CD14-positive monocyte (primary cell): Measurements from ENCODE around the gene CD93. TPM values are rescaled to one million over a fixed set of nuclear protein-coding genes. Genes with fewer than 3 reads are reported as not detected.

Experiments used
- DNase-seq, 3 donors: peaks; one replicate each; pipeline ENCODE4 v3.0.0-alpha.2; 2011 to 2022
- H2AFZ ChIP-seq: 2 replicates; pipeline ENCODE4 v1.6.0; 2012; ENCODE audit warnings: mild to moderate bottlenecking, low read depth, low read length, inconsistent platforms; ENCODE audit not compliant: insufficient read depth, poor library complexity, severe bottlenecking
- H3K27ac ChIP-seq, 2 donors: 1 replicate in 1 of 2; 2 replicates in 1 of 2; pipeline ENCODE4 v1.5.1; 2012 to 2013; ENCODE audit warnings: low read length in 2 of 2, control low read depth in 1 of 2, inconsistent platforms in 1 of 2, low read depth in 1 of 2, mild to moderate bottlenecking in 1 of 2
- H3K27me3 ChIP-seq, 2 donors: one replicate each; pipeline versions ENCODE4 v1.6.0 to v1.6.1; 2011 to 2013; ENCODE audit warnings: low read length in 2 of 2; ENCODE audit not compliant: control insufficient read depth in 2 of 2, insufficient read depth in 2 of 2
- H3K36me3 ChIP-seq, 2 donors: replicated peaks in 1 of 2; 1 replicate in 1 of 2; 2 replicates in 1 of 2; pipeline versions ENCODE4 v1.5.1 to v1.6.1; 2012 to 2013; ENCODE audit warnings: low read length in 2 of 2, control low read depth in 1 of 2, inconsistent platforms in 1 of 2, mild to moderate bottlenecking in 1 of 2; ENCODE audit not compliant: insufficient read depth in 2 of 2, control insufficient read depth in 1 of 2
- H3K4me1 ChIP-seq, 2 donors: 1 replicate in 1 of 2; 2 replicates in 1 of 2; pipeline versions ENCODE4 v1.5.1 to v1.6.1; 2012 to 2013; ENCODE audit warnings: low read length in 2 of 2, control low read depth in 1 of 2, inconsistent platforms in 1 of 2, mild to moderate bottlenecking in 1 of 2, moderate library complexity in 1 of 2; ENCODE audit not compliant: insufficient read depth in 2 of 2, control insufficient read depth in 1 of 2
- H3K4me2 ChIP-seq: replicated peaks from 2 replicates; pipeline ENCODE3; 2012; ENCODE audit warnings: low read length, moderate library complexity, mild to moderate bottlenecking; ENCODE audit not compliant: poor library complexity, severe bottlenecking; ENCODE audit errors: extremely low read depth
- H3K4me3 ChIP-seq, 3 experiments: fragments of 200-600 bp in 1 of 3; sonication (generic) in 1 of 3; replicated peaks in 1 of 3; 1 replicate in 2 of 3; 2 replicates in 1 of 3; pipeline ENCODE4 v1.5.1; 2011 to 2013; ENCODE audit warnings: low read length in 3 of 3, mild to moderate bottlenecking in 3 of 3, control low read depth in 2 of 3, low read depth in 2 of 3, inconsistent platforms in 1 of 3, moderate library complexity in 1 of 3
- H3K79me2 ChIP-seq: 2 replicates; pipeline ENCODE4 v1.6.0; 2012; ENCODE audit warnings: mild to moderate bottlenecking, control low read depth, inconsistent platforms, low read length, moderate library complexity; ENCODE audit not compliant: insufficient read depth
- H3K9ac ChIP-seq: 2 replicates; pipeline ENCODE4 v1.6.0; 2017; ENCODE audit warnings: low read length, mild to moderate bottlenecking; ENCODE audit not compliant: insufficient read depth, poor library complexity, severe bottlenecking
- H3K9me3 ChIP-seq, 2 donors: replicated peaks in 1 of 2; 1 replicate in 1 of 2; 2 replicates in 1 of 2; pipeline versions ENCODE4 v1.5.1 to v1.6.1; 2012 to 2013; ENCODE audit warnings: low read length in 2 of 2, control low read depth in 1 of 2; ENCODE audit not compliant: control insufficient read depth in 1 of 2, insufficient read depth in 1 of 2
- H4K20me1 ChIP-seq: 2 replicates; pipeline ENCODE4 v1.6.0; 2012; ENCODE audit warnings: mild to moderate bottlenecking, low read length, control low read depth, moderate library complexity; ENCODE audit not compliant: insufficient read depth
- H3K27ac Mint-ChIP-seq, 7 donors: one replicate each; pipeline ENCODE4 v1.8.0; 2020; ENCODE audit warnings: mild to moderate bottlenecking in 7 of 7, mixed read lengths in 7 of 7, moderate library complexity in 6 of 7, inconsistent platforms in 2 of 7
- H3K27me3 Mint-ChIP-seq, 3 donors: one replicate each; pipeline ENCODE4 v1.8.0; 2021 to 2022; ENCODE audit warnings: low read depth in 3 of 3, mild to moderate bottlenecking in 3 of 3, mixed read lengths in 3 of 3, moderate library complexity in 3 of 3, inconsistent platforms in 1 of 3
- H3K36me3 Mint-ChIP-seq, 2 donors: one replicate each; pipeline ENCODE4 v1.8.0; 2020; ENCODE audit warnings: mixed read lengths in 2 of 2, inconsistent platforms in 1 of 2, mild to moderate bottlenecking in 1 of 2
- H3K4me1 Mint-ChIP-seq: one replicate; pipeline ENCODE4 v1.8.0; 2020; ENCODE audit warnings: mild to moderate bottlenecking, mixed read lengths
- H3K4me3 Mint-ChIP-seq, 2 donors: one replicate each; pipeline ENCODE4 v1.8.0; 2020; ENCODE audit warnings: mild to moderate bottlenecking in 2 of 2, mixed read lengths in 2 of 2, moderate library complexity in 1 of 2
- H3K9me3 Mint-ChIP-seq, 7 donors: one replicate each; pipeline ENCODE4 v1.8.0; 2020 to 2022; ENCODE audit warnings: mixed read lengths in 7 of 7, mild to moderate bottlenecking in 6 of 7, moderate library complexity in 6 of 7, inconsistent platforms in 2 of 7
- WGBS: methylation state at CpG from one replicate; pipeline ENCODE4 v1.1.5; 2013; ENCODE audit warnings: missing lambda C conversion rate; ENCODE audit not compliant: insufficient coverage; 5-methylcytosine and 5-hydroxymethylcytosine counted together
- intact Hi-C, 2 donors: fragments of 100-400 bp; cut with micrococcal nuclease; formaldehyde crosslinking; loops; one replicate each; pipeline versions ENCODE4 v1.15.0 to v1.15.1; 2023
- polyA plus RNA-seq, 3 donors: library from polyadenylated mRNA; depleted of rRNA in 1 of 3; unstranded in 2 of 3; stranded (reverse) in 1 of 3; fragments of 300-500 nt in 2 of 3; fragments of >200 nt in 1 of 3; fragmentation: Illumina TruSeq in 2 of 3; gene quantifications; 1 replicate in 2 of 3; 2 replicates in 1 of 3; pipeline ENCODE4 v1.2.3, GENCODE V29; 2012 to 2021
- TF ChIP-seq, protein P1 (sequence below): fragments of 200-600 bp; IDR thresholded peaks from one replicate; pipeline ENCODE4 v1.8.0; 2022; ENCODE audit warnings: antibody characterized with exemption, mild to moderate bottlenecking

CD93 gene
- polyA plus RNA-seq, 3 donors = 26.0 to 170 (median 48.9) TPM

DNA sequence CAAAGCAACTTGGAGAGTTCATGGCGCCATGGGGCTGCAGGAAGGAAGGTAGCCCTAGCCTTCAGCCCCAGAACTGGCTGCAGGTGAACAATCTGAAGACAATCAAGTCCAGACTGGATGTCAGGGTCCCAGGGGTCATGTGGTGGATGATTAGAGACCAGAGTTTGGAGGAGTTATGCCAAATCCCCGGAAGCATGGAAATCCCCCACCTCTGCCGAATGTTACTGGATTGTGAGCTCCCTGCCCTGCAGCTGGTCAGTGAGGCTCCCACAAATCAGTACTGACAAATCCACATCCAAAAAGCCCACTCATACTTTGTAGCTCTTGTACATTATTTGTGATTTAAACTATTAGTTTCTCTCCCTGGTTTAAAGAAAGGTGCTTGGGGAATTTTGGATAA, 21.3 kb upstream of the CD93 start:
- H3K36me3 ChIP-seq = no peaks in the 10 kb centered on the region
- TF ChIP-seq, protein P1, sequence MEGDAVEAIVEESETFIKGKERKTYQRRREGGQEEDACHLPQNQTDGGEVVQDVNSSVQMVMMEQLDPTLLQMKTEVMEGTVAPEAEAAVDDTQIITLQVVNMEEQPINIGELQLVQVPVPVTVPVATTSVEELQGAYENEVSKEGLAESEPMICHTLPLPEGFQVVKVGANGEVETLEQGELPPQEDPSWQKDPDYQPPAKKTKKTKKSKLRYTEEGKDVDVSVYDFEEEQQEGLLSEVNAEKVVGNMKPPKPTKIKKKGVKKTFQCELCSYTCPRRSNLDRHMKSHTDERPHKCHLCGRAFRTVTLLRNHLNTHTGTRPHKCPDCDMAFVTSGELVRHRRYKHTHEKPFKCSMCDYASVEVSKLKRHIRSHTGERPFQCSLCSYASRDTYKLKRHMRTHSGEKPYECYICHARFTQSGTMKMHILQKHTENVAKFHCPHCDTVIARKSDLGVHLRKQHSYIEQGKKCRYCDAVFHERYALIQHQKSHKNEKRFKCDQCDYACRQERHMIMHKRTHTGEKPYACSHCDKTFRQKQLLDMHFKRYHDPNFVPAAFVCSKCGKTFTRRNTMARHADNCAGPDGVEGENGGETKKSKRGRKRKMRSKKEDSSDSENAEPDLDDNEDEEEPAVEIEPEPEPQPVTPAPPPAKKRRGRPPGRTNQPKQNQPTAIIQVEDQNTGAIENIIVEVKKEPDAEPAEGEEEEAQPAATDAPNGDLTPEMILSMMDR = no peak
- H3K27ac Mint-ChIP-seq = peak overlapping the region; percentile 83 to 95 (median 94)
- no peaks in the 10 kb centered on the region for H3K9me3 Mint-ChIP-seq
- H2AFZ ChIP-seq = no peak overlapping the region
- 100% methylated on average over 1 of the region's 3 CpGs for WGBS
- no peaks in the 10 kb centered on the region for H3K27me3 ChIP-seq
- no peaks in the 10 kb centered on the region for H3K79me2 ChIP-seq
- H3K9ac ChIP-seq = no peak overlapping the region
- peaks cover 0 to 2% of the 10 kb centered on the region in 2 donors for H3K36me3 Mint-ChIP-seq
- H4K20me1 ChIP-seq = no peaks in the 10 kb centered on the region
- H3K4me3 Mint-ChIP-seq = no peak overlapping the region
- H3K4me3 ChIP-seq = peak overlapping the region in 1 of 3 experiments; percentile 2
- no peak for DNase-seq
- peak overlapping the region; percentile 23 to 82 for H3K27ac ChIP-seq
- peaks cover 59 to 72% of the 10 kb centered on the region in 2 donors for H3K4me1 ChIP-seq
- intact Hi-C loops = no loop called here
- H3K9me3 ChIP-seq = no peaks in the 10 kb centered on the region
- H3K27me3 Mint-ChIP-seq = peaks cover 0 to 1% (median 0%) of the 10 kb centered on the region in 3 donors
- H3K4me1 Mint-ChIP-seq = peaks cover 69% of the 10 kb centered on the region
- H3K4me2 ChIP-seq = no peak overlapping the region

DNA sequence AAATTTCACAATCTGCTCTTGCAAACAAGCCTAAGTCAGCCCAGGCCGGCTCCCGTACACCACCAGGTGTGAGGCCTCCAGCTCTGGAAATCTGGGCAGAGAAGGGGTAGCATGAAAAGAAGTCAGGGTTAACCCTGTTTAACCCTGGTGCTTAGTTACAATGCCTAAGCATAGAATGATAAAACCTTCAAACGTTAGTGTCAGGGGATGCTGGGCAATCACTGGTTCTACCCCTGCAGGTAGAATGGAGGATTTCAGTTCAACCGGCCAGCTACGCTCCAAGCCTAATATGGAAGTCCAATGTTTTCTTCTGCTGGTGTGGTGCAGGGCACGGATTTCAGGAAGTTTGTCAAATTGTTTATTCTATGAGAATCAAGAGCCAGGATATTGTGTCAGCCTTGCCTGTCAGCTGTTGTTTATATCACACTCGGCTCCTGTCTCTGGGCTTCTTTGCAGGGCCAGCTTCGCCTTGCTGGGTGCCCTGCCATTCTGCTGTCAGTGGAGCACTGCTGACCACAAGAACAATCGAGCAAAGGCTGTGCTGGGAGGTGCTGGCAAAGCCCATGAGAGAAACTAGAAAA, 20.2 kb upstream of the CD93 start:
- Histone ChIP-seq H2AFZ (no peak overlapping the region), H3K9me3 (no peaks in the 10 kb centered on the region), H3K4me1 (peaks cover 70 to 82% of the 10 kb centered on the region in 2 donors), H3K27ac (peak overlapping the region; percentile 82), H3K4me3 (peak overlapping the region in 1 of 3 experiments; percentile 13), H3K36me3 (no peaks in the 10 kb centered on the region), H4K20me1 (no peaks in the 10 kb centered on the region), H3K4me2 (peak overlapping the region; percentile 19), H3K9ac (peak overlapping the region; percentile 2), H3K27me3 (no peaks in the 10 kb centered on the region), H3K79me2 (no peaks in the 10 kb centered on the region)
- Mint-ChIP-seq H3K4me3 (peak overlapping the region; percentile 12 to 42), H3K27me3 (peaks cover 0 to 1% (median 0%) of the 10 kb centered on the region in 3 donors), H3K36me3 (peaks cover 0 to 2% of the 10 kb centered on the region in 2 donors), H3K9me3 (no peaks in the 10 kb centered on the region), H3K27ac (peak overlapping the region; percentile 83 to 95 (median 94)), H3K4me1 (peaks cover 79% of the 10 kb centered on the region)
- intact Hi-C loops = loop anchor here in 1 of 2 donors (1.0 kb wide), 1 partner anchor 8 kb away; no protein-coding TSS in a partner anchor
- TF ChIP-seq, protein P1 = peak; percentile 40
- DNase-seq = peak; percentile 77 to 82 (median 80)
- WGBS = 23% methylated on average over 9 of the region's 9 CpGs
